SK-N-SH treated with all-trans-retinoic acid at 6 μM for 48 hours (cell line): ENCODE measurements around the gene HPCAL1.

Experiments used
- ATAC-seq: fragments of 200-7000 bp; cut with Tn5 transposase; 3 replicates; pipeline ENCODE4 v1.9.1; 2020; ENCODE audit warnings: mild to moderate bottlenecking, moderate library complexity
- BACH2 ChIP-seq: fragments of 250-450 bp; sonication (Bioruptor Pico); IDR thresholded peaks from 2 replicates; pipeline ENCODE4 v1.9.0; 2021; ENCODE audit warnings: mild to moderate bottlenecking, borderline replicate concordance
- CSDC2 ChIP-seq: fragments of 250-450 bp; sonication (Bioruptor Pico); IDR thresholded peaks from 2 replicates; pipeline ENCODE4 v1.5.0; 2020; ENCODE audit warnings: mild to moderate bottlenecking, moderate library complexity
- ESRRG ChIP-seq: fragments of 250-450 bp; sonication (Bioruptor Pico); IDR thresholded peaks from 2 replicates; pipeline ENCODE4 v1.6.1; 2021; ENCODE audit warnings: mild to moderate bottlenecking
- GLIS3 ChIP-seq: fragments of 250-450 bp; sonication (Bioruptor Pico); IDR thresholded peaks from 2 replicates; pipeline ENCODE4 v1.5.0; 2020; ENCODE audit warnings: mild to moderate bottlenecking, moderate library complexity
- ISL1 ChIP-seq: fragments of 250-450 bp; sonication (Bioruptor Pico); IDR thresholded peaks from 2 replicates; pipeline ENCODE4 v2.1.2; 2022; ENCODE audit warnings: mild to moderate bottlenecking, moderate library complexity
- OSR1 ChIP-seq: fragments of 250-450 bp; sonication (Bioruptor Pico); IDR thresholded peaks from 2 replicates; pipeline ENCODE4 v1.8.0; 2022; ENCODE audit warnings: moderate library complexity, mild to moderate bottlenecking, inconsistent platforms
- PPARA ChIP-seq: fragments of 250-450 bp; sonication (Bioruptor Pico); IDR thresholded peaks from 2 replicates; pipeline ENCODE4 v1.5.0; 2020; ENCODE audit warnings: mild to moderate bottlenecking, borderline replicate concordance
- TCF4 ChIP-seq: fragments of 250-450 bp; sonication (Bioruptor Pico); IDR thresholded peaks from 2 replicates; pipeline ENCODE4 v1.8.0; 2021; ENCODE audit warnings: mild to moderate bottlenecking, moderate library complexity, borderline replicate concordance
- TOX ChIP-seq: fragments of 250-450 bp; sonication (Bioruptor Pico); IDR thresholded peaks from 2 replicates; pipeline ENCODE4 v1.8.0; 2021; ENCODE audit warnings: mild to moderate bottlenecking, moderate library complexity, borderline replicate concordance
- ZC3H10 ChIP-seq: fragments of 250-450 bp; sonication (Bioruptor Pico); IDR thresholded peaks from 2 replicates; pipeline ENCODE4 v1.5.1; 2021; ENCODE audit warnings: mild to moderate bottlenecking, moderate library complexity
- ZFP3 ChIP-seq: fragments of 250-450 bp; sonication (Bioruptor Pico); IDR thresholded peaks from 2 replicates; pipeline ENCODE4 v1.5.0; 2020; ENCODE audit warnings: mild to moderate bottlenecking, moderate library complexity
- ZFP30 ChIP-seq: fragments of 450-650 bp; formaldehyde crosslinking; IDR thresholded peaks from 2 replicates; pipeline ENCODE4 v1.5.0; 2022; ENCODE audit warnings: mild to moderate bottlenecking, moderate library complexity
- ZNF565 ChIP-seq: fragments of 450-650 bp; formaldehyde crosslinking; conservative IDR thresholded peaks from 2 replicates; pipeline ENCODE4 v1.5.0; 2020; ENCODE audit warnings: low read depth, mild to moderate bottlenecking, moderate library complexity
- ZNF70 ChIP-seq: fragments of 450-650 bp; formaldehyde crosslinking; IDR thresholded peaks from 2 replicates; pipeline ENCODE4 v1.5.0; 2020; ENCODE audit warnings: mild to moderate bottlenecking, moderate library complexity
- ZNF8 ChIP-seq: fragments of 450-650 bp; formaldehyde crosslinking; IDR thresholded peaks from 2 replicates; pipeline ENCODE4 v1.5.0; 2020; ENCODE audit warnings: mild to moderate bottlenecking, moderate library complexity
- TF ChIP-seq, protein P1 (sequence below): fragments of 250-450 bp; sonication (Bioruptor Pico); IDR thresholded peaks from 2 replicates; pipeline ENCODE4 v1.5.1; 2020; ENCODE audit warnings: low read depth, mild to moderate bottlenecking, moderate library complexity
- TF ChIP-seq, protein P2 (sequence below): fragments of 250-450 bp; sonication (Bioruptor Pico); IDR thresholded peaks from 2 replicates; pipeline ENCODE4 v1.5.0; 2020; ENCODE audit warnings: mild to moderate bottlenecking, moderate library complexity
- TF ChIP-seq, protein P3 (sequence below): fragments of 250-450 bp; sonication (Bioruptor Pico); IDR thresholded peaks from 2 replicates; pipeline ENCODE4 v1.8.0; 2021; ENCODE audit warnings: low read depth, mild to moderate bottlenecking, moderate library complexity, borderline replicate concordance
- TF ChIP-seq, protein P4 (sequence below): fragments of 250-450 bp; sonication (Bioruptor Pico); IDR thresholded peaks from 2 replicates; pipeline ENCODE4 v1.5.1; 2021; ENCODE audit warnings: mild to moderate bottlenecking, moderate library complexity
- TF ChIP-seq, protein P5 (sequence below): fragments of 250-450 bp; sonication (Bioruptor Pico); IDR thresholded peaks from 2 replicates; pipeline ENCODE4 v1.8.0; 2020; ENCODE audit warnings: mild to moderate bottlenecking, moderate library complexity, borderline replicate concordance

HPCAL1 gene

DNA sequence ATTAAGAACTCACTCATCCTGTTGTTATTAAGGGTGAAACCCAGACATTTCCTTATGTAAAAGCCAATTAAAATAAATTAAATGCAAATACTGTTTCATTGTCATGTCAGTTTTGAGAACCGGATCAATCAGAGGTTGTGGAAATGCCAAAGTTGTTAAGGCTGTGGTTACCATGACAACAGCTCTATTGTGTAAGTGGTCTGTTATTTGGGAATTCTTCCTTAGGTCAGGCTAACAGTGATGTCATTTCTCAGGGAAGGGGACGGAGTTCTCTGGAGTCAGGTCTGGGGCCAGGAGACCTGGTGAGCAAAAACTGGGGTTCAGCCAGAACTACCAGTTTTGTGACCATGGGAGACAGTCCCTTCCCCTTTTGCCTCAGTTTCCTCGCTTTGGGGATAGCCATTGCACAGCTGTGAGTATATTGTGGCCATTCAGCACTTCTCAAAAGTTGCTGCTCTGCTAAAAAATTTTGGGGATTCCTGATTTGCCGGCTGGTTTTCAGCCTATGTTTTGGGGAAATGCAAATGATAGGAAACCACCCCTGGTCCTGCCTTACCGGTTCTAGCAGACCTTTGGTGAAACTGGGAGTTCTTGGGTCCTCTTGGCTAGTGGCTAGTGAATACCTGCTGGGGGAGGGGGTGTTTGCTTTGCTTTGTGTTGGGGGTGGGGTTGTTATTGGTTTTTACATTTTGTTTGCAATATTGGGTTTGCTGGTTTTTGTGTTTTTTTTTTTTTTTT is 21.6 kb downstream of the HPCAL1 start:
- TF ChIP-seq PPARA (CRISPR knock-in tag): no peak
- no peak for TF ChIP-seq ZFP30 (CRISPR knock-in tag)
- TF ChIP-seq ZFP3 (CRISPR knock-in tag): no peak
- no peak for TF ChIP-seq ESRRG
- no peak for TF ChIP-seq CSDC2 (CRISPR knock-in tag)
- no peak for TF ChIP-seq BACH2 (CRISPR knock-in tag)
- no peak for TF ChIP-seq OSR1 (CRISPR knock-in tag)
- TF ChIP-seq, protein P1, sequence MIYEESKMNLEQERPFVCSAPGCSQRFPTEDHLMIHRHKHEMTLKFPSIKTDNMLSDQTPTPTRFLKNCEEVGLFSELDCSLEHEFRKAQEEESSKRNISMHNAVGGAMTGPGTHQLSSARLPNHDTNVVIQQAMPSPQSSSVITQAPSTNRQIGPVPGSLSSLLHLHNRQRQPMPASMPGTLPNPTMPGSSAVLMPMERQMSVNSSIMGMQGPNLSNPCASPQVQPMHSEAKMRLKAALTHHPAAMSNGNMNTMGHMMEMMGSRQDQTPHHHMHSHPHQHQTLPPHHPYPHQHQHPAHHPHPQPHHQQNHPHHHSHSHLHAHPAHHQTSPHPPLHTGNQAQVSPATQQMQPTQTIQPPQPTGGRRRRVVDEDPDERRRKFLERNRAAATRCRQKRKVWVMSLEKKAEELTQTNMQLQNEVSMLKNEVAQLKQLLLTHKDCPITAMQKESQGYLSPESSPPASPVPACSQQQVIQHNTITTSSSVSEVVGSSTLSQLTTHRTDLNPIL: no peak
- no peak for TF ChIP-seq TOX (CRISPR knock-in tag)
- TF ChIP-seq, protein P2, sequence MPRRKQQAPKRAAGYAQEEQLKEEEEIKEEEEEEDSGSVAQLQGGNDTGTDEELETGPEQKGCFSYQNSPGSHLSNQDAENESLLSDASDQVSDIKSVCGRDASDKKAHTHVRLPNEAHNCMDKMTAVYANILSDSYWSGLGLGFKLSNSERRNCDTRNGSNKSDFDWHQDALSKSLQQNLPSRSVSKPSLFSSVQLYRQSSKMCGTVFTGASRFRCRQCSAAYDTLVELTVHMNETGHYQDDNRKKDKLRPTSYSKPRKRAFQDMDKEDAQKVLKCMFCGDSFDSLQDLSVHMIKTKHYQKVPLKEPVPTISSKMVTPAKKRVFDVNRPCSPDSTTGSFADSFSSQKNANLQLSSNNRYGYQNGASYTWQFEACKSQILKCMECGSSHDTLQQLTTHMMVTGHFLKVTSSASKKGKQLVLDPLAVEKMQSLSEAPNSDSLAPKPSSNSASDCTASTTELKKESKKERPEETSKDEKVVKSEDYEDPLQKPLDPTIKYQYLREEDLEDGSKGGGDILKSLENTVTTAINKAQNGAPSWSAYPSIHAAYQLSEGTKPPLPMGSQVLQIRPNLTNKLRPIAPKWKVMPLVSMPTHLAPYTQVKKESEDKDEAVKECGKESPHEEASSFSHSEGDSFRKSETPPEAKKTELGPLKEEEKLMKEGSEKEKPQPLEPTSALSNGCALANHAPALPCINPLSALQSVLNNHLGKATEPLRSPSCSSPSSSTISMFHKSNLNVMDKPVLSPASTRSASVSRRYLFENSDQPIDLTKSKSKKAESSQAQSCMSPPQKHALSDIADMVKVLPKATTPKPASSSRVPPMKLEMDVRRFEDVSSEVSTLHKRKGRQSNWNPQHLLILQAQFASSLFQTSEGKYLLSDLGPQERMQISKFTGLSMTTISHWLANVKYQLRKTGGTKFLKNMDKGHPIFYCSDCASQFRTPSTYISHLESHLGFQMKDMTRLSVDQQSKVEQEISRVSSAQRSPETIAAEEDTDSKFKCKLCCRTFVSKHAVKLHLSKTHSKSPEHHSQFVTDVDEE: no peak
- no peak for TF ChIP-seq GLIS3 (CRISPR knock-in tag)
- TF ChIP-seq, protein P3, sequence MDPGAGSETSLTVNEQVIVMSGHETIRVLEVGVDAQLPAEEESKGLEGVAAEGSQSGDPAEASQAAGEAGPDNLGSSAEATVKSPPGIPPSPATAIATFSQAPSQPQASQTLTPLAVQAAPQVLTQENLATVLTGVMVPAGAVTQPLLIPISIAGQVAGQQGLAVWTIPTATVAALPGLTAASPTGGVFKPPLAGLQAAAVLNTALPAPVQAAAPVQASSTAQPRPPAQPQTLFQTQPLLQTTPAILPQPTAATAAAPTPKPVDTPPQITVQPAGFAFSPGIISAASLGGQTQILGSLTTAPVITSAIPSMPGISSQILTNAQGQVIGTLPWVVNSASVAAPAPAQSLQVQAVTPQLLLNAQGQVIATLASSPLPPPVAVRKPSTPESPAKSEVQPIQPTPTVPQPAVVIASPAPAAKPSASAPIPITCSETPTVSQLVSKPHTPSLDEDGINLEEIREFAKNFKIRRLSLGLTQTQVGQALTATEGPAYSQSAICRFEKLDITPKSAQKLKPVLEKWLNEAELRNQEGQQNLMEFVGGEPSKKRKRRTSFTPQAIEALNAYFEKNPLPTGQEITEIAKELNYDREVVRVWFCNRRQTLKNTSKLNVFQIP (CRISPR knock-in tag): no peak
- no peak for TF ChIP-seq ZNF70 (CRISPR knock-in tag)
- TF ChIP-seq ZNF565 (CRISPR knock-in tag): no peak
- TF ChIP-seq TCF4 (CRISPR knock-in tag): no peak
- no peak for ATAC-seq

DNA sequence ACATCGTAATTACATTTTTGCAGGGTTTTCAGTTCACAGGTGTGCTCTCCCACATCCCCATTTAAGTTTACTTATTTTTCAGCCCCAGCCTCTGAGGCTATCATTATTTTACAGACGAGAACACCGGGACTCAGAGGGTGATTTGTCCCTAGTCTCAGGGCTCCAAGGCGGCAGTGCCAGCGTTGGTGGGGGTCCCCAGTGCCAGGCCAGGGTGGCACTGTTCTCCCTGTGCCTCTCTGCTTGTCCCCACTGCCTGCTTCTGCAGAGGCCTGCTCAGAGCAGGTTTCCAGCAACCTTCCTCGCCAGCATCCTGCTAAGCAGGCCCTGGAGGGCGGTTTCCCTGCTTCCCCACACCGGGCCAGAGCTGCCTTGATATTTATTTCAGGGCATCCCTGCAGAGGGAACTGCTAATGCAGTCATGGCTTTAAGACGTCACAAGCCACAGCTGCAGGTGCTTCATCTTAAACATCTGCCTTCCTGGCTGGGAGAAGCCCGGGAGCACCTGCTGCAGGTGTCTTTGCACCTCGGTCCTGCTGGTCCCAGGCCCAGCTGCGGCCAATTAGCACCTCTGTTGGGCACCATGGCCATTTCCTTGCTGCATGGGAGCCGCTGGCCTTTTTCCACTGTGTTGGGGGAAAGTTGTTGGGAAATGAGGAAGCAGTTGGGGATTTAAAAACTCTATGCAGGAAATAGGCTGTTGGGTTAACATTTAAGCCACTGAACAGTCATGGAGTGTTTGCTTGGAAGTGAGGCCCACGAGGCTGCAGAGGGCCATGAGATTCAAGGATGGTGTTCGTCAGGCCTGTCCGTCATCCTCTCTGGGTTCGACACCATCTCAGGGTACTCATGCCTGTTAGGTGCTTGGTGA is 22.8 kb downstream of the HPCAL1 start:
- ATAC-seq: no peak
- TF ChIP-seq ZFP30 (CRISPR knock-in tag) (no peak), ZC3H10 (CRISPR knock-in tag) (no peak), ESRRG (no peak), BACH2 (CRISPR knock-in tag) (no peak), ZNF8 (CRISPR knock-in tag) (no peak), ZFP3 (CRISPR knock-in tag) (no peak), ZNF70 (CRISPR knock-in tag) (no peak), ISL1 (CRISPR knock-in tag) (no peak), PPARA (CRISPR knock-in tag) (no peak), TCF4 (CRISPR knock-in tag) (no peak), GLIS3 (CRISPR knock-in tag) (no peak), CSDC2 (CRISPR knock-in tag) (no peak), OSR1 (CRISPR knock-in tag) (no peak)
- TF ChIP-seq, protein P4, sequence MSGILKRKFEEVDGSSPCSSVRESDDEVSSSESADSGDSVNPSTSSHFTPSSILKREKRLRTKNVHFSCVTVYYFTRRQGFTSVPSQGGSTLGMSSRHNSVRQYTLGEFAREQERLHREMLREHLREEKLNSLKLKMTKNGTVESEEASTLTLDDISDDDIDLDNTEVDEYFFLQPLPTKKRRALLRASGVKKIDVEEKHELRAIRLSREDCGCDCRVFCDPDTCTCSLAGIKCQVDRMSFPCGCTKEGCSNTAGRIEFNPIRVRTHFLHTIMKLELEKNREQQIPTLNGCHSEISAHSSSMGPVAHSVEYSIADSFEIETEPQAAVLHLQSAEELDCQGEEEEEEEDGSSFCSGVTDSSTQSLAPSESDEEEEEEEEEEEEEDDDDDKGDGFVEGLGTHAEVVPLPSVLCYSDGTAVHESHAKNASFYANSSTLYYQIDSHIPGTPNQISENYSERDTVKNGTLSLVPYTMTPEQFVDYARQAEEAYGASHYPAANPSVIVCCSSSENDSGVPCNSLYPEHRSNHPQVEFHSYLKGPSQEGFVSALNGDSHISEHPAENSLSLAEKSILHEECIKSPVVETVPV (CRISPR knock-in tag): no peak
- TF ChIP-seq, protein P5, sequence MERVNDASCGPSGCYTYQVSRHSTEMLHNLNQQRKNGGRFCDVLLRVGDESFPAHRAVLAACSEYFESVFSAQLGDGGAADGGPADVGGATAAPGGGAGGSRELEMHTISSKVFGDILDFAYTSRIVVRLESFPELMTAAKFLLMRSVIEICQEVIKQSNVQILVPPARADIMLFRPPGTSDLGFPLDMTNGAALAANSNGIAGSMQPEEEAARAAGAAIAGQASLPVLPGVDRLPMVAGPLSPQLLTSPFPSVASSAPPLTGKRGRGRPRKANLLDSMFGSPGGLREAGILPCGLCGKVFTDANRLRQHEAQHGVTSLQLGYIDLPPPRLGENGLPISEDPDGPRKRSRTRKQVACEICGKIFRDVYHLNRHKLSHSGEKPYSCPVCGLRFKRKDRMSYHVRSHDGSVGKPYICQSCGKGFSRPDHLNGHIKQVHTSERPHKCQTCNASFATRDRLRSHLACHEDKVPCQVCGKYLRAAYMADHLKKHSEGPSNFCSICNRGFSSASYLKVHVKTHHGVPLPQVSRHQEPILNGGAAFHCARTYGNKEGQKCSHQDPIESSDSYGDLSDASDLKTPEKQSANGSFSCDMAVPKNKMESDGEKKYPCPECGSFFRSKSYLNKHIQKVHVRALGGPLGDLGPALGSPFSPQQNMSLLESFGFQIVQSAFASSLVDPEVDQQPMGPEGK (CRISPR knock-in tag): no peak
- TF ChIP-seq, protein P2: no peak
- TF ChIP-seq, protein P3 (CRISPR knock-in tag): no peak
- TF ChIP-seq, protein P1: no peak
- TF ChIP-seq, all 23 proteins: peak for 0
